Aorta (tissue), 5 donors: ENCODE results near the gene ZDHHC11B. TPM values are rescaled to one million over a fixed set of nuclear protein-coding genes. Genes with fewer than 3 reads are reported as not detected.
"Not testable (repeated sequence)": the region's sequence is repeated elsewhere in the genome, so short reads cannot be mapped to it uniquely, and the experiment has no call there.

Experiments used
- ATAC-seq: fragments of 200-7000 bp; cut with Tn5 transposase; one replicate; pipeline ENCODE4 v1.9.1; 2022; ENCODE audit warnings: moderate library complexity; ENCODE audit not compliant: low FRiP score
- DNase-seq, 2 donors: peaks; one replicate each; pipeline ENCODE4 v3.0.0-alpha.2; 2020
- H3K27ac ChIP-seq, 2 donors: one replicate each; pipeline ENCODE4 v1.5.1; 2013; ENCODE audit warnings: low read length in 2 of 2, mild to moderate bottlenecking in 2 of 2, moderate library complexity in 2 of 2, control low read depth in 1 of 2, inconsistent platforms in 1 of 2, low read depth in 1 of 2
- H3K27me3 ChIP-seq, 2 donors: one replicate each; pipeline ENCODE4 v1.6.1; 2013; ENCODE audit warnings: control low read depth in 1 of 2, low read length in 1 of 2, mild to moderate bottlenecking in 1 of 2, moderate library complexity in 1 of 2; ENCODE audit not compliant: insufficient read depth in 2 of 2, control insufficient read depth in 1 of 2
- H3K36me3 ChIP-seq, 2 donors: one replicate each; pipeline ENCODE4 v1.6.1; 2013; ENCODE audit warnings: control low read depth in 1 of 2, low read length in 1 of 2, mild to moderate bottlenecking in 1 of 2; ENCODE audit not compliant: insufficient read depth in 2 of 2, control insufficient read depth in 1 of 2
- H3K4me1 ChIP-seq, 2 donors: one replicate each; pipeline ENCODE4 v1.6.1; 2013; ENCODE audit warnings: low read length in 2 of 2, control low read depth in 1 of 2, mild to moderate bottlenecking in 1 of 2, moderate library complexity in 1 of 2; ENCODE audit not compliant: insufficient read depth in 2 of 2, control insufficient read depth in 1 of 2
- H3K4me3 ChIP-seq, 2 donors: one replicate each; pipeline ENCODE4 v1.5.1; 2013; ENCODE audit warnings: low read length in 2 of 2, control low read depth in 1 of 2, mild to moderate bottlenecking in 1 of 2
- H3K9me3 ChIP-seq: one replicate; pipeline ENCODE4 v1.6.1; 2013; ENCODE audit warnings: mild to moderate bottlenecking, low read length; ENCODE audit not compliant: control insufficient read depth
- WGBS, 2 donors: extraction: QIAGEN DNeasy Blood & Tissue Kit; methylation state at CpG; one replicate each; pipeline ENCODE4 v1.1.7; 2013; 5-methylcytosine and 5-hydroxymethylcytosine counted together
- intact Hi-C, 2 donors: fragments of 100-400 bp; cut with DNase I; formaldehyde crosslinking; loops; one replicate each; pipeline versions ENCODE4 v1.14.2 to v1.15.0; 2022
- polyA plus RNA-seq, 2 donors: library from polyadenylated mRNA; stranded (reverse); fragments of 200-250 nt; gene quantifications; one replicate each; pipeline ENCODE4 v1.2.3, GENCODE V29; 2013
- total RNA-seq, 2 donors: library from RNA; stranded (reverse); fragmentation: NEBNext Ultra II Directional; extraction: Animal tissue kit (Norgen Biotek cat#: 25700); gene quantifications; one replicate each; pipeline ENCODE4 v1.2.1, GENCODE V29; 2021
- donor health status: healthy with polysubstance abuse.
- donor health status: Bipolar disorder and iron deficiency.
- donor health status: DM: no; HTN: no; CAD: no.
- donor health status: DM: no; HTN: no; CAD: no.
- donor health status: DM: yes; HTN: yes; CAD: no.

ZDHHC11B gene
- total and polyA plus RNA-seq, 4 donors, result 2.0 to 17.7 (median 5.2) TPM

GRCh38 chr5:680836-681235 is 103.7 kb downstream of the ZDHHC11B start:
- ATAC-seq, H3K27ac ChIP-seq, H3K27me3 ChIP-seq, H3K4me1 ChIP-seq, H3K9me3 ChIP-seq, DNase-seq, H3K4me3 ChIP-seq, H3K36me3 ChIP-seq: not testable (repeated sequence)
- intact Hi-C loops, result loop anchor here in 1 of 2 donors (5.0 kb wide), 1 partner anchor 96 kb away; no protein-coding TSS in a partner anchor
- 89% methylated on average over 13 of the region's 13 CpGs for WGBS, 2 donors

GRCh38 chr5:680118-680795 is 104.3 kb downstream of the ZDHHC11B start:
- intact Hi-C loops, result loop anchor here in 1 of 2 donors (5.0 kb wide), 1 partner anchor 97 kb away; no protein-coding TSS in a partner anchor
- ATAC-seq, H3K4me3 ChIP-seq, H3K36me3 ChIP-seq, H3K4me1 ChIP-seq, DNase-seq, H3K27ac ChIP-seq, H3K27me3 ChIP-seq, H3K9me3 ChIP-seq: not testable (repeated sequence)
- WGBS, 2 donors, result 80% methylated on average over 18 of the region's 32 CpGs; no CpG with 5 or more reads in 1 of the 2 donors

DNA sequence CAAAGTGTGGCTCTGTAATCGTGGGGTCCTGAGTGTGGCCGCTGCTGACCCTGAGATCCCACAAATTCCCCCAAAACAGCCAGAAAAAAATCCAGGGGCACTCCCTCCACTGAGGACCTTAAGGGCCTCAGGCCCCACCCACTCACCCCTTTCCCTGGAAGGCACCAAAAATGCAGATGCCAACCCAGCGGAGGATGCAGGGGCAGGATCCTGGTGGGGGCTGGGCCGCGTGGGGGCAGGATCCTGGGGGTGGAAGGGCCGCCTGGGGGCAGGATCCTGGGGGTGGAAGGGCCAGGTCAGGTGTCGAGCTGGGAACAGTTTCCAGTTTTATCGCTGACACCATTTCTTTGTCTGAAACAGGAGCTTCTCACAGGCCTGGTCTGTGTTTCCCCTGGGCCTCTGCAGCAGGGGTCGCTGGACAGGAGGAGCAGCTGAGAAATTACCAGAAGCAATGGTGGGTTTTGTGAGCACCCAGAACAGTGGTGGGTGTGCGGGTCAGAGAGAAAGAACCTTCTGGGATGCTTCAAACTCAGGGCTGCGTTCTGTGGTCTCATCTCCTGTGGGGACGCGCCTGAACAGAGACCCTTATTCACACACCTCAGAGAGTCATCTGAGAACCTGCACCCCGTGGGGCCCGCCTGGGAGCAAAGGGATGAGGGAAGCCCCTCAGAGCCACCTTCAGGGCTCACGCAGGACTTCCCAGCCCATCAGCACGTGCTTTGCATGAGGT is 105.2 kb downstream of the ZDHHC11B start:
- H3K27ac ChIP-seq, H3K36me3 ChIP-seq, H3K4me3 ChIP-seq, H3K4me1 ChIP-seq, H3K27me3 ChIP-seq, intact Hi-C loops, H3K9me3 ChIP-seq, ATAC-seq: not testable (repeated sequence)
- WGBS, 2 donors, result 87 to 93% methylated on average over 14 to 16 of the region's 17 CpGs
- peak in 1 of 2 donors; percentile 54 for DNase-seq

- 94 to 95% methylated on average over 9 to 16 of the region's 16 CpGs for WGBS, 2 donors
- H3K27ac ChIP-seq, intact Hi-C loops, H3K4me1 ChIP-seq, H3K4me3 ChIP-seq, H3K36me3 ChIP-seq, H3K9me3 ChIP-seq, H3K27me3 ChIP-seq, ATAC-seq: not testable (repeated sequence)
- peak in 1 of 2 donors; percentile 69 for DNase-seq
These were observed 106.0 kb downstream of the ZDHHC11B start for GRCh38 chr5:678521-678920.

- H3K27me3 ChIP-seq, result no peaks in the 10 kb centered on the region
- H3K27ac ChIP-seq, result no peak overlapping the region
- no peaks in the 10 kb centered on the region for H3K36me3 ChIP-seq
- no peak for ATAC-seq
- DNase-seq, result peak; percentile 45 to 76
- no peaks in the 10 kb centered on the region for H3K9me3 ChIP-seq
- intact Hi-C loops, result no loop called here
- no peak overlapping the region for H3K4me3 ChIP-seq
- H3K4me1 ChIP-seq, result no peaks in the 10 kb centered on the region
- WGBS, 2 donors, result 82 to 90% methylated on average over 40 to 44 of the region's 44 CpGs
These were observed 107.1 kb downstream of the ZDHHC11B start for GRCh38 chr5:677131-678101.

DNA sequence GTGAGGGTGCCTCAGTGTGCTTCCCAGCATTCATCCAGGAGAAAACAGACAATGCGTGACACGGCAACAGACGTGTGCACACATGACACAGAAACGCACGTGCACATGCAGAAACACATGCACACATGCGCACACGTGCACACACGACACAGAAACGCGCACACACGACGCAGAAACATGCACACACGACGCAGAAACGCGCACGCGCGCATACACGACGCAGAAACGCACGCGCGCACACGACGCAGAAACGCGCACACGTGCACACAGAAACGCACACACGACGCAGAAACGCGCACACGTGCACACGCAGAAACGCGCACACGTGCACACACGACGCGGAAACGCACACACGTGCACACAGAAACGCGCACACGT is 107.8 kb downstream of the ZDHHC11B start:
- intact Hi-C loops, result no loop called here
- no peaks in the 10 kb centered on the region for H3K9me3 ChIP-seq

GRCh38 chr5:675871-676698 is 108.4 kb downstream of the ZDHHC11B start:
- no peak overlapping the region for H3K27ac ChIP-seq
- WGBS, 2 donors, result 86 to 91% methylated on average over 36 of the region's 36 CpGs
- H3K27me3 ChIP-seq, result no peaks in the 10 kb centered on the region
- no peaks in the 10 kb centered on the region for H3K9me3 ChIP-seq
- no peak for ATAC-seq
- no peak overlapping the region for H3K4me3 ChIP-seq
- H3K4me1 ChIP-seq, result no peaks in the 10 kb centered on the region
- H3K36me3 ChIP-seq, result no peaks in the 10 kb centered on the region
- DNase-seq, result peak; percentile 34 to 70
- intact Hi-C loops, result no loop called here

More for the DNA sequence above, 107.8 kb downstream of the ZDHHC11B start:
- H3K36me3 ChIP-seq, result no peaks in the 10 kb centered on the region
- no peak overlapping the region for H3K4me3 ChIP-seq
- H3K27ac ChIP-seq, result no peak overlapping the region
- H3K4me1 ChIP-seq, result no peaks in the 10 kb centered on the region
- H3K27me3 ChIP-seq, result no peaks in the 10 kb centered on the region
- ATAC-seq (no peak), DNase-seq (peak in 1 of 2 donors; percentile 59)
- WGBS, 2 donors, result 91 to 96% methylated on average over 48 of the region's 48 CpGs
